Trophoblast cell (in vitro differentiated cells and primary cell): ENCODE data around the gene FBXW11.

Source experiments
- DNase-seq, 2 donors: peaks; one replicate each; pipeline ENCODE4 v3.0.0-alpha.2; 2016
- H2AFZ ChIP-seq: 2 replicates; pipeline ENCODE4 v1.6.1; 2013; ENCODE audit warnings: low read length, moderate library complexity, mild to moderate bottlenecking; ENCODE audit not compliant: insufficient read depth, poor library complexity
- H2AK5ac ChIP-seq: 2 replicates; pipeline ENCODE4 v1.6.1; 2013; ENCODE audit warnings: mild to moderate bottlenecking, low read length
- H2BK120ac ChIP-seq: 2 replicates; pipeline ENCODE4 v1.6.1; 2013; ENCODE audit warnings: low read length, mild to moderate bottlenecking, moderate library complexity; ENCODE audit not compliant: insufficient read depth, poor library complexity
- H2BK12ac ChIP-seq: 2 replicates; pipeline ENCODE4 v1.6.1; 2013; ENCODE audit warnings: mild to moderate bottlenecking, low read length, moderate library complexity
- H2BK5ac ChIP-seq: 2 replicates; pipeline ENCODE4 v1.6.1; 2013; ENCODE audit warnings: low read length, low read depth, moderate library complexity, mild to moderate bottlenecking; ENCODE audit not compliant: poor library complexity
- H3K14ac ChIP-seq: 2 replicates; pipeline ENCODE4 v1.6.1; 2013; ENCODE audit warnings: mild to moderate bottlenecking, low read length
- H3K18ac ChIP-seq: 2 replicates; pipeline ENCODE4 v1.6.1; 2013; ENCODE audit warnings: mild to moderate bottlenecking, low read length
- H3K23ac ChIP-seq: 2 replicates; pipeline ENCODE4 v1.6.1; 2013; ENCODE audit warnings: low read length
- H3K27ac ChIP-seq: 2 replicates; pipeline ENCODE4 v1.5.1; 2013; ENCODE audit warnings: low read depth, mild to moderate bottlenecking, inconsistent platforms, low read length, moderate library complexity
- H3K27me3 ChIP-seq: 2 replicates; pipeline ENCODE4 v1.6.1; 2013; ENCODE audit warnings: inconsistent platforms, mild to moderate bottlenecking, low read length, moderate library complexity; ENCODE audit not compliant: insufficient read depth
- H3K36me3 ChIP-seq, 2 experiments: 1 replicate in 1 of 2; 2 replicates in 1 of 2; pipeline ENCODE4 v1.6.1; 2013; ENCODE audit warnings: low read length in 2 of 2, mild to moderate bottlenecking in 2 of 2, moderate library complexity in 1 of 2; ENCODE audit not compliant: insufficient read depth in 2 of 2, control insufficient read depth in 1 of 2
- H3K4ac ChIP-seq: 2 replicates; pipeline ENCODE4 v1.6.1; 2013; ENCODE audit warnings: low read depth, mild to moderate bottlenecking, low read length, moderate library complexity
- H3K4me1 ChIP-seq, 2 experiments: 1 replicate in 1 of 2; 2 replicates in 1 of 2; pipeline ENCODE4 v1.6.1; 2013; ENCODE audit warnings: low read length in 2 of 2, mild to moderate bottlenecking in 2 of 2, moderate library complexity in 1 of 2; ENCODE audit not compliant: insufficient read depth in 2 of 2, control insufficient read depth in 1 of 2
- H3K4me2 ChIP-seq: 2 replicates; pipeline ENCODE4 v1.6.1; 2013; ENCODE audit warnings: inconsistent platforms, mild to moderate bottlenecking, low read length, moderate library complexity
- H3K4me3 ChIP-seq: 2 replicates; pipeline ENCODE4 v1.5.1; 2013; ENCODE audit warnings: mild to moderate bottlenecking, low read depth, low read length, inconsistent platforms
- H3K79me1 ChIP-seq: one replicate; pipeline ENCODE4 v1.6.1; 2013; ENCODE audit warnings: low read length
- H3K79me2 ChIP-seq: 2 replicates; pipeline ENCODE4 v1.6.1; 2013; ENCODE audit warnings: low read length, mild to moderate bottlenecking; ENCODE audit not compliant: control insufficient read depth, insufficient read depth, poor library complexity
- H3K9ac ChIP-seq: 2 replicates; pipeline ENCODE4 v1.6.1; 2013; ENCODE audit warnings: mild to moderate bottlenecking, low read length
- H3K9me3 ChIP-seq: 2 replicates; pipeline ENCODE4 v1.6.1; 2013; ENCODE audit warnings: low read depth, mild to moderate bottlenecking, control low read depth, inconsistent platforms, low read length; ENCODE audit not compliant: insufficient read depth
- H4K12ac ChIP-seq: 2 replicates; pipeline ENCODE4 v1.6.1; 2013; ENCODE audit warnings: low read depth, mild to moderate bottlenecking, low read length, moderate library complexity
- H4K8ac ChIP-seq: 2 replicates; pipeline ENCODE4 v1.6.1; 2013; ENCODE audit warnings: low read depth, mild to moderate bottlenecking, low read length, moderate library complexity
- H4K91ac ChIP-seq: one replicate; pipeline ENCODE4 v1.6.1; 2013; ENCODE audit warnings: low read depth, mild to moderate bottlenecking, low read length, moderate library complexity
- WGBS: extraction: QIAGEN DNeasy Blood & Tissue Kit; methylation state at CpG from one replicate; pipeline ENCODE4 v1.1.7; 2013; ENCODE audit warnings: missing lambda C conversion rate; ENCODE audit not compliant: insufficient read length, insufficient coverage; ENCODE audit errors: extremely low coverage; 5-methylcytosine and 5-hydroxymethylcytosine counted together

Gene FBXW11

GRCh38 chr5:171871711-171872110 is 134.7 kb downstream of the FBXW11 start:
- Histone ChIP-seq H2AK5ac (no peak overlapping the region), H4K12ac (no peak overlapping the region), H3K4me2 (no peak overlapping the region), H3K4me3 (no peak overlapping the region), H2AFZ (no peak overlapping the region), H3K9ac (no peak overlapping the region), H3K9me3 (no peaks in the 10 kb centered on the region), H2BK5ac (no peak overlapping the region), H2BK12ac (no peak overlapping the region), H4K91ac (no peak overlapping the region), H3K18ac (no peak overlapping the region), H3K79me2 (no peaks in the 10 kb centered on the region), H3K4ac (no peak overlapping the region), H3K36me3 (peaks cover 4 to 32% of the 10 kb centered on the region in 2 experiments), H3K79me1 (no peaks in the 10 kb centered on the region), H4K8ac (no peak overlapping the region), H3K14ac (no peak overlapping the region), H3K27ac (no peak overlapping the region), H3K23ac (no peak overlapping the region), H2BK120ac (no peak overlapping the region), H3K4me1 (peaks cover 4 to 8% of the 10 kb centered on the region in 2 experiments), H3K27me3 (no peaks in the 10 kb centered on the region)
- DNase-seq: no peak
- no CpG with 5 or more reads among the region's 1 CpG for WGBS

DNA sequence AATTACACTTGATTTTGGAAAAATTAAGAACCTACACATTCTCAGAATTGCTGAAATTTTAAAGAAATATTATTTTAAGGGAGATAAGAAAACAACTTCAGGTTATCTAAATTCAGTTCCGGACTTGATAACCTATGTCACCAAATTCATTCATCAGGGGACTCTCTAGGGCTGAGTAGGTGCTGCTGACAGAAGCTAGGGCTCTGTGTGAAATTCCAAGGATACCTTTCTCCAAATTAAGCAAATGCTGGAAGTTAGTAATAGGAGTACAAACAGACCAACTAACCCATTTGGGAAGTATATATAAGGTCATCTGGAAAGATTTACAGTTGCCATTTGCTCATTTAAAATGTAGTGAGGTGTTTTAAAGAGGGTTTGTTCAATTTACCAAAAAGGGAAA is 136.5 kb downstream of the FBXW11 start:
- H3K23ac ChIP-seq: no peak overlapping the region
- no peak overlapping the region for H3K4me2 ChIP-seq
- no peak overlapping the region for H4K12ac ChIP-seq
- WGBS: no CpG with 5 or more reads among the region's 1 CpG
- H2BK12ac ChIP-seq: no peak overlapping the region
- no peak overlapping the region for H2AFZ ChIP-seq
- DNase-seq: no peak
- no peak overlapping the region for H2BK120ac ChIP-seq
- no peak overlapping the region for H3K14ac ChIP-seq
- H3K18ac ChIP-seq: no peak overlapping the region
- peaks cover 4 to 8% of the 10 kb centered on the region in 2 experiments for H3K4me1 ChIP-seq
- no peaks in the 10 kb centered on the region for H3K79me2 ChIP-seq
- H3K79me1 ChIP-seq: no peaks in the 10 kb centered on the region
- no peak overlapping the region for H2BK5ac ChIP-seq
- no peak overlapping the region for H3K4ac ChIP-seq
- no peaks in the 10 kb centered on the region for H3K27me3 ChIP-seq
- H3K36me3 ChIP-seq: peaks cover 0 to 17% of the 10 kb centered on the region in 2 experiments
- no peak overlapping the region for H3K9ac ChIP-seq
- H4K8ac ChIP-seq: no peak overlapping the region
- no peaks in the 10 kb centered on the region for H3K9me3 ChIP-seq
- no peak overlapping the region for H2AK5ac ChIP-seq
- H4K91ac ChIP-seq: no peak overlapping the region
- no peak overlapping the region for H3K4me3 ChIP-seq
- H3K27ac ChIP-seq: no peak overlapping the region

DNA sequence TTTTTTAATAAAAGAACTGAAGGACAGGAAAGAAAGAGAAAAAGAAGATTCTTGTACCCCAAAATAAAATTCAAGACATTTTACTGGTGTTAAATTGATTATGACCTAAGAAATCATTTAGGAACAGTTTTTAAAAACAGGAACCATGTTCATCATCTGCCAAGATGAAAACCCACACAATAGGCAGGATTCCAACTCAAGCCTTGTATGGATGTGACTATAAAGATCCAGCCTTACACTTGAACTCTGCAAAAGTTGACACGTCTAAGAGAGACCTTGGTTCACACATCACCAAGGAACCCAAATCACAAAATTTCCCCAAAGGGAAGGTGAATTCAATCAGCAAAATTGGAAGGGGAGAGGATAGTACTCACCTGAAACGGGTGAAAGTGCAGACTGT is 138.2 kb downstream of the FBXW11 start:
- no peak overlapping the region for H3K9ac ChIP-seq
- no peak overlapping the region for H2BK12ac ChIP-seq
- no peak for DNase-seq
- no peaks in the 10 kb centered on the region for H3K79me2 ChIP-seq
- no peak overlapping the region for H3K18ac ChIP-seq
- H3K4me3 ChIP-seq: no peak overlapping the region
- H3K36me3 ChIP-seq: peaks cover 0 to 14% of the 10 kb centered on the region in 2 experiments
- H2AK5ac ChIP-seq: no peak overlapping the region
- H2AFZ ChIP-seq: no peak overlapping the region
- H3K27ac ChIP-seq: no peak overlapping the region
- H3K27me3 ChIP-seq: no peaks in the 10 kb centered on the region
- WGBS: no CpG with 5 or more reads among the region's 2 CpGs
- no peak overlapping the region for H4K91ac ChIP-seq
- no peak overlapping the region for H3K4ac ChIP-seq
- no peak overlapping the region for H2BK120ac ChIP-seq
- H4K12ac ChIP-seq: no peak overlapping the region
- no peak overlapping the region for H3K14ac ChIP-seq
- no peak overlapping the region for H2BK5ac ChIP-seq
- H3K4me2 ChIP-seq: no peak overlapping the region
- no peak overlapping the region for H3K23ac ChIP-seq
- no peaks in the 10 kb centered on the region for H3K9me3 ChIP-seq
- no peaks in the 10 kb centered on the region for H3K79me1 ChIP-seq
- H4K8ac ChIP-seq: no peak overlapping the region
- peaks cover 5 to 6% of the 10 kb centered on the region in 2 experiments for H3K4me1 ChIP-seq

DNA sequence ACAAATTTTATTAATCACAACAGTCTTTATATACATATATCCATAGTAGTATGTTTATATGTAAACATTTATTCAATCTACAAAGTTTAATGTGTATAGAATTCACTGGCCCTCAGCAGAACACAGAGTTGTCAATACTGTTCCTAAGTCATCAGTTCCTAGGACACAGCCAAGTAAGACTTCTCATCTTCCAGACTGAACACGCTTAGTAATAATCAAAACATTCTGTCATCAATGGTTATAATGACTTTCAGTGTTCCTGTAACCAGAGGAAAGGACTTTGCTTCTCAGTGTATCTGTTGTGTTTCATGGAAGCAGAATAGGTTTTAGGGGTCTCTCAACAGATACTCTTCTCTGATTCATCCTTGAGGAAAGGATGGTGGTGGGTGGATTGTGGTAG is 138.7 kb downstream of the FBXW11 start:
- Histone ChIP-seq H3K9me3 (no peaks in the 10 kb centered on the region), H3K23ac (no peak overlapping the region), H3K27ac (no peak overlapping the region), H3K9ac (no peak overlapping the region), H3K79me1 (no peaks in the 10 kb centered on the region), H4K91ac (no peak overlapping the region), H2BK120ac (no peak overlapping the region), H3K4me3 (no peak overlapping the region), H2BK5ac (no peak overlapping the region), H3K4ac (no peak overlapping the region), H4K12ac (no peak overlapping the region), H3K79me2 (no peaks in the 10 kb centered on the region), H2AFZ (no peak overlapping the region), H4K8ac (no peak overlapping the region), H2BK12ac (no peak overlapping the region), H3K4me2 (no peak overlapping the region), H3K4me1 (peaks cover 4 to 7% of the 10 kb centered on the region in 2 experiments), H3K36me3 (peaks cover 0 to 14% of the 10 kb centered on the region in 2 experiments), H3K27me3 (no peaks in the 10 kb centered on the region), H2AK5ac (no peak overlapping the region), H3K14ac (no peak overlapping the region), H3K18ac (no peak overlapping the region)
- WGBS: no CpG with 5 or more reads among the region's 1 CpG
- no peak for DNase-seq
